Measurements from ENCODE around the gene NME4.
"Not testable (repeated sequence)": the region's sequence is repeated elsewhere in the genome, so short reads cannot be mapped to it uniquely, and the experiment has no call there.

Gene NME4

DNA sequence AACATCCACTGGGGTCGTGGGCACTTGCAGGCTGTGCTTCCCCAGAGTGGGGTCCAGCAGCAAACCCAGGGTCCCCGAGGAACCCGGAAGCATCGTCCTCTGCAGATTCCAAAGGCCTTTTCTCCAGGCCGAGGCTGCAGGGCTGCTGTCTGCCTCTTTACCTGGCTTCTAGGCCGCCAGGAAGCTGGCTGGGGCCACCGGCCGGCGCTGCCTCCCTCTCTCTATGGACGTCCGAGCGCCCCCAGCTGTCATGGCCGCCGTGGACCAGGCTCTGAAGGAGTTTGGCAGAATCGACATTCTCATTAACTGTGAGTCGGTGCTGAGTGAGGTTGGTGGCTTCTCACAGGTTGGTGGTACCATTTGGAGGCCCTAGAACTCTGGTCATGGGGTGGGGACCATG is 10.3 kb downstream of the NME4 start:
- Mint-ChIP-seq H3K4me3 (no peak overlapping the region), H3K4me1 (no peaks in the 10 kb centered on the region), H3K27me3 (no peaks in the 10 kb centered on the region), H3K27ac (no peak overlapping the region), H3K9me3 (no peaks in the 10 kb centered on the region), H3K36me3 (no peaks in the 10 kb centered on the region)
- no peak for DNase-seq
- CTCF ChIA-PET, result no interaction called here

DNA sequence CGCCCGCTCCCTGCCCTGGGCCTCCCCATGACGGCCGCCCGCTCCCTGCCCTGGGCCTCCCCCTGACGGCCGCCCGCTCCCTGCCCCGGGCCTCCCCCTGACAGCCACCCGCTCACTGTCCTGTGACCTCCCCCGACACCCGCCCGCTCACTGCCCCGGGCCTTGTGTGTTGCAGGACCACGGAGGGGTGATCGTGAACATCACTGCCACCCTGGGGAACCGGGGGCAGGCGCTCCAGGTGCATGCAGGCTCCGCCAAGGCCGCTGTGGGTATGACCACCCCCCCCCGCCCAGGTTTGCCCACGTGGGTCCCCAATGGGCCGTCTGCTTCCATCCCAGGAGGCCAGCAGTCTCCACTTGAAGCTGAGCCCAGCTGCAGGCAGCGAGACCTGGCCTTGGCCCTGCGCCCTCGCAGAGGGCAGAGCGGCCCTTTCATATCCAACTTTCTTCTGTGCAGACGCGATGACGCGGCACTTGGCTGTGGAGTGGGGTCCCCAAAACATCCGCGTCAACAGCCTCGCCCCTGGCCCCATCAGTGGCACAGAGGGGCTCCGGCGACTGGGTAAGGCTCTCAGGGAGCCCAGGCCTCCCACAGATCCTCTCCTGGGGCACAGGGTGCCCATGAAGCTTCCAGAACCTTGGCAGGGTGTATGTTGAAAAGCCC is 13.6 kb downstream of the NME4 start:
- DNase-seq, result no peak
- CTCF ChIA-PET, result no interaction called here
- Mint-ChIP-seq H3K9me3 (no peaks in the 10 kb centered on the region), H3K27ac (no peak overlapping the region), H3K4me3 (no peak overlapping the region), H3K4me1 (no peaks in the 10 kb centered on the region), H3K36me3 (no peaks in the 10 kb centered on the region), H3K27me3 (no peaks in the 10 kb centered on the region)

DNA sequence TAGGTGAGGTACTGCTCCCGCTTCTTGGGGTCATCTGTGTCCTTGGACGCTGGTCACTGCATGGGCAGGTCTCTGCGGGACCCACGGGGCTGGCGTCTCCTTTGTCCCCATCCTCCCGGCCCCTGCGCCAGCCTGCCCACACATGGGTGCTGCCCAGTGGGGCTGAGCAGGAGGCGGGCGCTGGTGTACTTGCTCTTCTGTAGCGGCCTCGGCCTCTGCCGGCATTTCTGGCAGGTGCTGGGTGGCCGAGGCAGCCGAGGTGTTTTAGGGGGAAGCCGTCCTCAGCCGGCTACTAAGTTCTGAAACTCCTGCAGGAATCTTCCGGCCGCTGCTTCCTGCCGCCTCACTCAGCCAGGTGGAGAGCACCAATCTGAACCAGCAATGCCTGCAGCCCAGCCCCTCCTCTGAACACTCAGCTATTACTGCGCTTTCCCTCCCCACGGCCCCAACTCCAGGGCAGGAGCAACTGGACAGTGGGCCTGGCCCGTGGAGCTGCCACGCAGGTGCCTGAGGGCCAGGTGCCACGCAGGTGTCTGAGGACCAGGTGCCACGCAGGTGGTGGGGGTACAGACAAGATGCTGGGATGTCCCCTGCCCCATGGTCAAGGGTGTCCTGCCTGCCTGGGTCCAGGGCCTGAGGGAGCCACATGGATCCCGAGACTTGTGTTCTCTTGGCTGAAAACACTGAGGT is 14.7 kb downstream of the NME4 start:
- no peak for DNase-seq
- Mint-ChIP-seq H3K9me3 (no peaks in the 10 kb centered on the region), H3K27me3 (no peaks in the 10 kb centered on the region), H3K4me3 (no peak overlapping the region), H3K4me1 (no peaks in the 10 kb centered on the region), H3K36me3 (no peaks in the 10 kb centered on the region), H3K27ac (no peak overlapping the region)
- CTCF ChIA-PET, result no interaction called here

DNA sequence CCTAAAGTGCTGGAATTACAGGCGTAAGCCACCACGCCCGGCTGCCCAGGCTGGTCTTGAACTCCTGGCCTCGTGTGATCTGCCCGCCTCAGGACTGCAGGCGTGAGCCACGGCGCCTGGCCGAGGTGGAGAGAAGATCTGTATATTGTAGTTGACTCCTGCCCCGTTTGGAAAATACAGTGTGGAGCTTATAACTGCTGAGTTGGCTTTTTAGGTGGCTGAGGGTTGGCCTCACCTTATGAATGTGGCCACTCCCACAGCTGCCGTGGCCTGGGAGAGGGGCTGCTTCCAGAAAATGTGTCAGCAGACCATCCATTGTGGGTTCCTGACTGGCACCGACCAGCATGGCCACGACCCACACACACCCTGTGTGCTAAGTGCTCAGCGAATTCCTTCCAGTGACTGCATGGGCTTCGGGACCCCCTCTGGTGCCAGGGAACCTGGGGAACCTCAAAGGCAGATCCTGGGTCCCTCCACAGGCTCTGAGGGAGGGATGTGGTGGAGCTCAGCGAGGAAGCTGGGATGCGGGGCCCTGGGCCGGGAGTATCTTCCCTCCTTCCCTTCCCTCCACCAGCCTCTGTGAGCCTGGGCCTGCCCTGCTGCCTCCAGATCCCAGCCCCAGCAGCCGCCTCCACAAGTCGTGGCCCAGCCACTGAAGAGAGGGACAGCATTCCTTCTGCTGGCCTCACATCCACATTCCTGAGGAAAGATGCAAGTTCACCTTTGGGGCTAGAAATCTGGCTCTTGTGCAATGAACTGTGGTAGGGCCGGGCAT is 17.6 kb downstream of the NME4 start:
- H3K4me1 Mint-ChIP-seq, result no peaks in the 10 kb centered on the region
- no peaks in the 10 kb centered on the region for H3K36me3 Mint-ChIP-seq
- DNase-seq, result no peak
- H3K9me3 Mint-ChIP-seq, result no peaks in the 10 kb centered on the region
- H3K27ac Mint-ChIP-seq, result no peak overlapping the region
- H3K27me3 Mint-ChIP-seq, result no peaks in the 10 kb centered on the region
- H3K4me3 Mint-ChIP-seq, result no peak overlapping the region
- CTCF ChIA-PET, result interaction anchor here (0.6 kb wide), 1 partner anchor 321 kb away, joined by 3 read pairs; no protein-coding TSS in a partner anchor

DNA sequence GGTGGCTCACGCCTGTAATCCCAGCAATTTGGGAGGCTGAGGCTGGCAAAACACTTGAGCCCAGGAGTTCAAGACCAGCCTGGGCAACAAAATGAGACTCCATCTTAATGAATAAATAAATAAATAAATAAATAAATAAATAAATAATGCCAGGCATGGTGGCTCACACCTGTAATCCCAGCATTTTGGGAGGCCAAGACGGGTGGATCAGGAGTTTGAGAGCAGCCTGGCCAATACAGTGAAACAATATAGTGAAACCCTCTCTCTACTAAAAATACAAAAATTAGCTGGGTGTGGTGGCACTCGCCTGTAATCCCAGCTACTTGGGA is 18.1 kb downstream of the NME4 start:
- CTCF ChIA-PET, H3K4me1 Mint-ChIP-seq, H3K9me3 Mint-ChIP-seq, H3K4me3 Mint-ChIP-seq, H3K36me3 Mint-ChIP-seq, H3K27ac Mint-ChIP-seq, DNase-seq, H3K27me3 Mint-ChIP-seq: not testable (repeated sequence)

DNA sequence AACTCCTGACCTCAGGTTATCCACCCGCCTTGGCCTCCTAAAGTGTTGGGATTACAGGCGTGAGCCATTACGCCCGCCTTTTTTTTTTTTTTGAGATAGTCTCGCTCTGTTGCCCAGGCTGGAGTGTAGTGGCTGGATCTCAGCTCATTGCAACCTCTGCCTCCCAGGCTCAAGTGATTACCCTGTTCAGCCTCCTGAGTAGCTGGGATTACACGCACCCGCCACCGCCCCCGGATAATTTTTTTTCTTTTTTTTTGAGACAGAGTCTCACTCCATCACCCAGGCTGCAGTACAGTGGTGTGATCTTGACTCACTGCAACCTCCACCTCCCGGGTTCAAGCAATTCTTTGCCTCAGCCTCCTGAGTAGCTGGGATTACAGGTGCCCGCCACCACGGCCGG is 25.2 kb downstream of the NME4 start:
- H3K9me3 Mint-ChIP-seq, H3K27ac Mint-ChIP-seq, CTCF ChIA-PET, H3K4me3 Mint-ChIP-seq, H3K36me3 Mint-ChIP-seq, DNase-seq: not testable (repeated sequence)
- peaks cover 45% of the 10 kb centered on the region for H3K27me3 Mint-ChIP-seq
- H3K4me1 Mint-ChIP-seq, result peaks cover 16% of the 10 kb centered on the region

DNA sequence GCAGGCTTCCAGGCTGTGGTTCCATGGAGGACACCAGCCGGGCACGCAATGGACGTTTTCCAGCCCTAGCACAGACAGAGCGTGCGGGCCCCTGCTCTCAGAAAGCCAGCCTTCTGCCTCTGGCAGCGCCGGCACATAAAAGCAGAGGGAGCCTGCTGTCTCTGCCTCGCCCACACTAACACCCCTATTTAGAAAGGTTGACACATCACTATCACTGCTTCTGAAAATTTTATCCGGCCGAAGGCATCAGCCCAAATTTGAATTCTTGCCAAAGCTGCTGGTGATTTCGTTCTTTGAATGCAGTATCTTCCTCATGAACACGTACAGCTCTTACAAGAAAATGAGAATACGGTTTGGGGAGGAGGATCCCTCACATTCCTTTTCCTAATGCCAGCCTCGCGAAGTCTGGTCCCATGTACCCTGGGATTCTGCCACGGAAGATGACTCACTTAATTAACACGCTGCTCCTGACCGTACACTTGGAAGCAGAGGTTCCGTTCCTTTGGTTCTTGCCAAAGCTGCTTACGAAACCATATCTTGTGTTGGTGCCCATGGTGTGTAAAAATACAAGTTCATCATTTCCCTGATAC is 27.1 kb downstream of the NME4 start:
- no peak for DNase-seq
- Mint-ChIP-seq H3K4me1 (peaks cover 30% of the 10 kb centered on the region), H3K9me3 (no peaks in the 10 kb centered on the region), H3K36me3 (no peaks in the 10 kb centered on the region), H3K4me3 (peak overlapping the region; percentile 82), H3K27ac (no peak overlapping the region), H3K27me3 (peaks cover 50% of the 10 kb centered on the region)
- CTCF ChIA-PET, result no interaction called here

DNA sequence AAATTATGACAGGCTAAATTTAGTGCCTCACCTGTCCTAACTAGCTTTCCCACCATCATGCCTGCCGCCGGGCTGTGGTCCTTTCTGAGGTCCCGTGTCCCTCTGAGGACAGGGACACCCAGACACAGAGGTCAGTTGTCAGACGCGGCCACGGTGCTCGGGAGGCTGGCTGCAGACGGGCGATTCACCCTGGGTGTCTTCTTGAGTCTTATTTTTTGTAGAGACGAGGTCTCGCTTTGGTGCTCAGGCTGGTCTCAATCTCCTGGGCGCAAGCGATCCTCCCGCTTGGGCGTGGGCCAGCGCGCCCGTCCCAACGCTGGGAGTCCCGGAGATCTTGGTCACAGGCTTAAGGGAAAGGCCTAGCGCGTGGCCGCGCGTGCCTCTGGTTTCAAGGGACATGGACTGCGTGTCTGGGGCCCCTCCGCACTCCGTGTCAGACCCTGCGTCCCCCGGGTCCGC is 27.7 kb downstream of the NME4 start:
- peak overlapping the region; percentile 82 for H3K4me3 Mint-ChIP-seq
- no peak for DNase-seq
- H3K4me1 Mint-ChIP-seq, result peaks cover 30% of the 10 kb centered on the region
- no peaks in the 10 kb centered on the region for H3K9me3 Mint-ChIP-seq
- no peak overlapping the region for H3K27ac Mint-ChIP-seq
- CTCF ChIA-PET, result interaction anchor here (0.6 to 1.0 kb wide), 2 partner anchors 41 to 71 kb away, joined by 3 to 4 read pairs; no protein-coding TSS in a partner anchor
- H3K27me3 Mint-ChIP-seq, result peaks cover 50% of the 10 kb centered on the region
- H3K36me3 Mint-ChIP-seq, result no peaks in the 10 kb centered on the region

DNA sequence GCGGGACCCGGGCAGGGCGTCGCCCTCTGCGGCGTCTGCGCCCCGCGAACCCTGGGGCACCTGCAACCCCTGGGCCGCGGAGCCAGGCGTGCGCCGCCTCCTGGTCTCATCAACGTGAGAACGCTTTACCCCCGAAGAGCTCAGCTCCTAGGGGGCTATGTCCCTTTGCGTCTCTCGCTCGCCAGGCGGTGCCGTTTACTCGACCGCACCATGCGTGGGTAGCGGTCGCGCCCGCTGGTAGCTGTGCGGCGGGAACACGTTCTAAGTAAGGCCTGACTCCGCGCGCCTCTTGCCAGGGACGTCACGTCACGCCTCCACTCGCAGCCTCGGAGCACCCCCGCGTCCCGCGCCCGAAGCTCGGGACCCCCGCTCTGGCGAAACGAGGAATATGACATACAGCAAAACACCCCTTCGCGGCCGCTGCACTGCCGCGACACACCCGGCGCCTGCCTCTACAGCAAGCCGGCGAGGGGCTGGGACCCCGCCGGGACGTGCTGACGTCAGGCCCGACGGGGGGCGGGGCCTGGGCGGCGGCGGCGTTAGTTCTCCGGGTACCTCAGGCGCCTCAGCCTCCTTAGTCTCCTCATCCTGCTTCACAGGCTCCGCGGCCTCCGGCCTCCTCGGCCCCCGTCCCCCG is 28.2 kb downstream of the NME4 start, which contains the start of gene RAB11FIP3:
Gene RAB11FIP3 (plus strand): TSS at position 568 of the 637 bp plus-strand sequence. CDS start 358 bp downstream, outside the sequence.
- Mint-ChIP-seq H3K9me3 (no peaks in the 10 kb centered on the region), H3K27me3 (peaks cover 50% of the 10 kb centered on the region), H3K4me3 (peak within 1 kb of the TSS; percentile 82), H3K36me3 (peaks cover 3% of the 10 kb centered on the region), H3K4me1 (peaks cover 30% of the 10 kb centered on the region), H3K27ac (peak within 1 kb of the TSS; percentile 84)
- peak; percentile 89 for DNase-seq
- CTCF ChIA-PET, result interaction anchor here (0.6 to 1.0 kb wide), 2 partner anchors 42 to 70 kb away, joined by 3 to 4 read pairs; no protein-coding TSS in a partner anchor

DNA sequence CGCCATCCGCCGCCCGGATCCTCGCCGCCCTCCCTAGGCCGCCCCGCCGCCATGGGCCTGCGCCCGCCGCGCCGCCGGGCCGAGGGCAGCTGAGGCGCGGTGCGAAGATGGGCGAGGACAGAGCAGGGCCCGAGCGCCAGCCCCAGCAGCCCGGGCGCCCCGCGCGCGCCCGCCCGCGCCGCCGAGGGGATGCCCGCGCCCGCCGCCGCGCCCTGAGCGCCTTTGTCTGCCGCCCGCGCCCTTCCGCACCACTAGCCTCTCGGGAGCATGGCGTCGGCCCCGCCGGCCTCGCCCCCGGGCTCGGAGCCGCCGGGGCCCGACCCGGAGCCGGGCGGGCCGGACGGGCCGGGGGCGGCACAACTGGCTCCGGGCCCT is 28.7 kb downstream of the NME4 start:
- no peak for DNase-seq
- CTCF ChIA-PET, result no interaction called here
- Mint-ChIP-seq H3K27ac (peak overlapping the region; percentile 45), H3K36me3 (peaks cover 3% of the 10 kb centered on the region), H3K27me3 (peaks cover 47% of the 10 kb centered on the region), H3K4me3 (peak overlapping the region; percentile 82), H3K9me3 (no peaks in the 10 kb centered on the region), H3K4me1 (peaks cover 30% of the 10 kb centered on the region)

DNA sequence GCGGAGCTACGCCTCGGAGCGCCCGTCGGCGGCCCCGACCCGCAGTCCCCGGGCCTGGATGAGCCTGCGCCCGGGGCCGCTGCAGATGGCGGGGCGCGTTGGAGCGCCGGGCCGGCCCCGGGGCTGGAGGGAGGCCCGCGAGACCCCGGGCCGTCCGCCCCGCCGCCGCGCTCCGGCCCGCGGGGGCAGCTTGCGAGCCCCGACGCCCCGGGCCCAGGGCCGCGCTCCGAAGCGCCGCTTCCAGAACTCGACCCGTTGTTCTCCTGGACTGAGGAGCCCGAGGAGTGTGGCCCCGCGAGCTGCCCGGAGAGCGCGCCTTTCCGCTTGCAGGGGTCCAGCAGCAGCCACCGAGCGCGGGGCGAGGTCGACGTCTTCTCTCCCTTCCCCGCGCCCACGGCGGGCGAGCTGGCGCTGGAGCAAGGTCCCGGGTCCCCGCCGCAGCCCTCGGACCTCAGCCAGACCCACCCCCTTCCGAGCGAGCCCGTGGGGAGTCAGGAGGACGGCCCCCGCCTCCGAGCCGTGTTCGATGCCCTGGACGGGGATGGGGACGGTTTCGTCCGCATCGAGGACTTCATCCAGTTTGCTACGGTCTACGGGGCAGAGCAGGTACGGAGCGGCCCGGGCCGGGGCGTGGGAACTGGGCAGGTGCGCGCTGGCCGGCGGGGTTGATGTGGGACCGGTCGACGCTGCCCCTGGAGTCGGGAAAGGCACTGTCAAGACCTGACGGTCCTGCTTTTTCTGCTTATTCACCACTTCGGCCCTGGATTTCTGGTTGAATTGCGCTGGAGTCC is 29.3 kb downstream of the NME4 start:
- H3K4me1 Mint-ChIP-seq, result peaks cover 30% of the 10 kb centered on the region
- H3K4me3 Mint-ChIP-seq, result peak overlapping the region; percentile 80
- CTCF ChIA-PET, result no interaction called here

DNA sequence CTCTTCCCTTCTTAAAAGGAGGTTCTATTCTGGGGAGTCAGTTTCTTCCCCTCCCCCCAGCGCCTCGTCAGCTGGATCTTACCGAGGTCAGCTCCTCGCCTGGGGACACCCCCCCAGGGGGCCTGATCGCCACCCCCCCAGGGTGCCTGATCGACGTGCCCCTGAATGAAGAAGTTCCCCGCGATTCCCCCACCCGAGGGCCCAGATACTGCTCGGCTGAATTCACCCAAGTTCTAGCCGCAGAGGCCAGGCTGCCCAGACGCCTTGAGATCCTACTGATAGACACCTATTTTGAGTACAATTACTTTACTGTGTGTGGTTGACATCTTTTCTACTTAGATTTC is 29.9 kb downstream of the NME4 start:
- Mint-ChIP-seq H3K9me3 (no peaks in the 10 kb centered on the region), H3K27me3 (peaks cover 45% of the 10 kb centered on the region), H3K4me1 (peaks cover 30% of the 10 kb centered on the region), H3K4me3 (peak overlapping the region; percentile 80), H3K36me3 (peaks cover 3% of the 10 kb centered on the region), H3K27ac (peak overlapping the region; percentile 58)
- CTCF ChIA-PET, result interaction anchor here (1.5 kb wide), 1 partner anchor 69 kb away, joined by 3 read pairs; no protein-coding TSS in a partner anchor
- peak; percentile 30 for DNase-seq

More for the DNA sequence above, 29.3 kb downstream of the NME4 start:
- Mint-ChIP-seq H3K27ac (peak overlapping the region; percentile 58), H3K36me3 (peaks cover 3% of the 10 kb centered on the region), H3K9me3 (no peaks in the 10 kb centered on the region), H3K27me3 (peaks cover 45% of the 10 kb centered on the region)
- peak; percentile 30 for DNase-seq

DNA sequence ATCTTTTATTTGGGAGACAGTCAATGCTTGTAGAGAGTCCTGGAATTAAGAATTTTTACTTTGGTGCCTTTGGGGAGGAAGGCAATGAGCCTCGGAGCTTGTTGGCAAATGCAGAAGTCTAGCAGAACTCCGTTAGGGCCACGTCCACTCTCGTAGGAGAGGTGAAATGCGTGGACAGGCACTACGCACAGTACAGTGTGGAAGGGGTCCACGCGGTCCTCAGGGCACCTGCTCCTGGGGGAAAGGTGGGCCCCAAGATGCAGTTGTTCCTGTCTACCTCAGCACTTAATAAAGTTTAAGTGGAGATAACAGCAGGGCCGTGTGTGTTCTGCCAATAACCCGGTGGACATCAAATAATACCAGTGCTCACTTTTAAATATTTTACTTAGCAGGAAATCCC is 30.3 kb downstream of the NME4 start:
- H3K27ac Mint-ChIP-seq, result no peak overlapping the region
- H3K4me1 Mint-ChIP-seq, result peaks cover 30% of the 10 kb centered on the region
- no peak for DNase-seq
- peaks cover 42% of the 10 kb centered on the region for H3K27me3 Mint-ChIP-seq
- H3K36me3 Mint-ChIP-seq, result peaks cover 3% of the 10 kb centered on the region
- CTCF ChIA-PET, result interaction anchor here (1.5 kb wide), 1 partner anchor 68 kb away, joined by 3 read pairs; no protein-coding TSS in a partner anchor
- H3K9me3 Mint-ChIP-seq, result no peaks in the 10 kb centered on the region
- peak overlapping the region; percentile 80 for H3K4me3 Mint-ChIP-seq

All from activated naive CD4-positive, alpha-beta T cell treated with anti-CD3 and anti-CD28 coated beads, Interleukin-2, amount 10 ng/mL, durations not matched to agents 7 days and 5 days (primary cell).